ENCODE measurements around the gene LIPC.

GRCh38 chr15:58446521-58446920 lies 14.7 kb downstream of the LIPC start:
- TF ChIP-seq EP300 (IDR thresholded peaks at IDR 0.05) (no peak), CTCF (IDR thresholded peaks at IDR 0.05) (no peak), POLR2AphosphoS5 (IDR thresholded peaks at IDR 0.05) (no peak), POLR2A (IDR thresholded peaks at IDR 0.05) (no peak)

Data from sigmoid colon (tissue), 4 donors.